ENCODE measurements around the gene IKZF1.

DNA sequence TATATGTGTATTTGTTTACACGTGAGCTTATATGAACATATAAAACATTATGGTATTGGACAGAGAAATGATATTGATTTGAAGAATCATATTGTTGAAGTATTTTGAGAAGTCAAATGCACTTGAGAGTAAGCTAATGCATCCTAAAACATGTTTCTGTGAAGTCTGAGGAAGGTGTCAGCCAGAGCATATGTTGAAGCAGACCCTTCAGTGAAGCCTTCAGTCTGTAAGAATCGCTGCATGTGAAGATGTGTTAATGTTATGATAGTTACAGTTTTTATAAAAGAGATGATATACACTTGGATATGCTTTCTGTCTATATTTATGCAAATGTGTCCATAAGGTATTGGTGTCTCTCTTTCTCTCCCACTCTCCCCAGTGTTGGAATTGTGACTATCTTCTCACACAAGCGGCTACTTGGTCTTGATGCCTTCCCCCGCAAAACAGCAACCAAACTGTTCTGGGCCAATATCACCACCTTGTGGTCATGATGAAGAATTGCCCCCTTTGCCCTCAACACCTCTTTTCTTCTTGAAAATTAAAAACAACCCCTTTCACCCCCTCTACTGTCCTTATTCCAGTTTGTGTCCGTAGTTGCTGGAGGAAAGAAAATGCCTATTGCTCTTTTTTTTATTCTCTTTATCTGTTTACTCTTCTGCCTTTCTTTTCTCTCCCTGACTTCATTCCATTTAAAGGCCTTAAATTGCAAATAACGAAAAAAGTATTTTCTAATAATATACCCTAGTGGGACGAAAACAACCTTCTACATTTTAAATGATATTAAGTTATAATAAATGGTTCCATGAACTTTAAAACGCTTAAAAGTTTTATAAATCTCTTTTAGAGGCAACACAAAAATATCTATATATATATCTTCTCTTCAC is 64.9 kb downstream of the IKZF1 start:
- TF ChIP-seq, protein P1, sequence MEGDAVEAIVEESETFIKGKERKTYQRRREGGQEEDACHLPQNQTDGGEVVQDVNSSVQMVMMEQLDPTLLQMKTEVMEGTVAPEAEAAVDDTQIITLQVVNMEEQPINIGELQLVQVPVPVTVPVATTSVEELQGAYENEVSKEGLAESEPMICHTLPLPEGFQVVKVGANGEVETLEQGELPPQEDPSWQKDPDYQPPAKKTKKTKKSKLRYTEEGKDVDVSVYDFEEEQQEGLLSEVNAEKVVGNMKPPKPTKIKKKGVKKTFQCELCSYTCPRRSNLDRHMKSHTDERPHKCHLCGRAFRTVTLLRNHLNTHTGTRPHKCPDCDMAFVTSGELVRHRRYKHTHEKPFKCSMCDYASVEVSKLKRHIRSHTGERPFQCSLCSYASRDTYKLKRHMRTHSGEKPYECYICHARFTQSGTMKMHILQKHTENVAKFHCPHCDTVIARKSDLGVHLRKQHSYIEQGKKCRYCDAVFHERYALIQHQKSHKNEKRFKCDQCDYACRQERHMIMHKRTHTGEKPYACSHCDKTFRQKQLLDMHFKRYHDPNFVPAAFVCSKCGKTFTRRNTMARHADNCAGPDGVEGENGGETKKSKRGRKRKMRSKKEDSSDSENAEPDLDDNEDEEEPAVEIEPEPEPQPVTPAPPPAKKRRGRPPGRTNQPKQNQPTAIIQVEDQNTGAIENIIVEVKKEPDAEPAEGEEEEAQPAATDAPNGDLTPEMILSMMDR (IDR thresholded peaks at IDR 0.05; ENCODE audit: insufficient read depth, low read length, poor library complexity, severe bottlenecking) = peak; percentile 95
- TF ChIP-seq EZH2phosphoT487 (conservative IDR thresholded peaks at IDR 0.05; ENCODE audit: low read length) = no peak

Data from SU-DHL-6 (cell line).